Endothelial cell of umbilical vein (primary cell): ENCODE results near the gene RPS6KA4.

Source experiments
- JUN ChIP-seq: IDR thresholded peaks from 2 replicates; pipeline ENCODE4 v1.6.1; 2011; ENCODE audit warnings: borderline replicate concordance, low read depth; ENCODE audit not compliant: insufficient read length, insufficient read depth
- POLR2A ChIP-seq: IDR thresholded peaks from 2 replicates; pipeline ENCODE4 v1.6.1; 2012; ENCODE audit warnings: low read depth, mild to moderate bottlenecking, control low read depth, low read length
- POLR2AphosphoS5 ChIP-seq: IDR thresholded peaks from 2 replicates; pipeline ENCODE4 v1.6.1; 2012; ENCODE audit warnings: low read depth, mild to moderate bottlenecking, control low read depth, low read length, moderate library complexity; ENCODE audit not compliant: insufficient read depth
- TF ChIP-seq, protein P1 (sequence below), 2 donors: IDR thresholded peaks; 1 replicate in 1 of 2; 2 replicates in 1 of 2; pipeline ENCODE4 v1.5.1; 2011; ENCODE audit warnings: low read length in 2 of 2, mild to moderate bottlenecking in 2 of 2, moderate library complexity in 2 of 2, control low read depth in 1 of 2, inconsistent platforms in 1 of 2, low read depth in 1 of 2; ENCODE audit not compliant: insufficient read depth in 1 of 2; ENCODE audit errors: extremely low read depth in 1 of 2

DNA sequence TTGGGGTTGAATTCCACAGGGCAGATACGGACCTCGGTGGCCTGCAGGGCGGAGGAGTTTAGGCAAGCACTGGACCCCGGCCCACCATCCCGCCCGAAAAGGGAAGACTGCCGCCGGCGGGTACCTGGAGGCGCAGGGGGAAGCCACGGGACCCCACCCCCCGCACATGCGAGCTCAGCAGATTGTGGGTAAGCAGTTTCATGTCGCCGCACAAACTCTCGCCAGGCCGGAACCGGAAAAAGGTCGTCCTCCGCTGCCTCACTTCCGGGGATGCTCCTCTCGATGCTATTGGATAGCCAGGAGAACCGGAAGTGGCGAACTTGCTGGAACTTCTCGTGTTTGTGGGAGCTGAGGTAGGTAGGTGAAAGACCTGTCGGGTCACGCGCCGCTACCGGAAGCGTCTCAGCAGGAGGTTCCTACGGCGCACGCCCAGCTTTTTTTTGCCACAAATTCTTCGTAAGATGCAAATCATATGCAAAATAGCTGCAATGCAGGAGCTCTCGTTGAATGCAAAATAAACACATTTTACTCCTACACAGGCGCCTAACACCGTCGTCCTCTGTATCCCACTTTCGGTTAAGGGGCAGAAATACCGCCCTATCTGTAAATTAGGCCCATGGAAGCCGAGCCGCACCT lies 41.5 kb upstream of the RPS6KA4 start, which contains the start of gene TRMT112:
- TF ChIP-seq, protein P1, sequence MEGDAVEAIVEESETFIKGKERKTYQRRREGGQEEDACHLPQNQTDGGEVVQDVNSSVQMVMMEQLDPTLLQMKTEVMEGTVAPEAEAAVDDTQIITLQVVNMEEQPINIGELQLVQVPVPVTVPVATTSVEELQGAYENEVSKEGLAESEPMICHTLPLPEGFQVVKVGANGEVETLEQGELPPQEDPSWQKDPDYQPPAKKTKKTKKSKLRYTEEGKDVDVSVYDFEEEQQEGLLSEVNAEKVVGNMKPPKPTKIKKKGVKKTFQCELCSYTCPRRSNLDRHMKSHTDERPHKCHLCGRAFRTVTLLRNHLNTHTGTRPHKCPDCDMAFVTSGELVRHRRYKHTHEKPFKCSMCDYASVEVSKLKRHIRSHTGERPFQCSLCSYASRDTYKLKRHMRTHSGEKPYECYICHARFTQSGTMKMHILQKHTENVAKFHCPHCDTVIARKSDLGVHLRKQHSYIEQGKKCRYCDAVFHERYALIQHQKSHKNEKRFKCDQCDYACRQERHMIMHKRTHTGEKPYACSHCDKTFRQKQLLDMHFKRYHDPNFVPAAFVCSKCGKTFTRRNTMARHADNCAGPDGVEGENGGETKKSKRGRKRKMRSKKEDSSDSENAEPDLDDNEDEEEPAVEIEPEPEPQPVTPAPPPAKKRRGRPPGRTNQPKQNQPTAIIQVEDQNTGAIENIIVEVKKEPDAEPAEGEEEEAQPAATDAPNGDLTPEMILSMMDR (IDR thresholded peaks at IDR 0.05; ENCODE audit: extremely low read depth in 1 of 2, insufficient read depth in 1 of 2, low read depth in 1 of 2, low read length in 2 of 2) = no peak
- TF ChIP-seq JUN (no peak), POLR2A (peak; percentile 84), POLR2AphosphoS5 (peak; percentile 83)
